ENCODE results near the gene CDH13.

CDH13 gene

DNA sequence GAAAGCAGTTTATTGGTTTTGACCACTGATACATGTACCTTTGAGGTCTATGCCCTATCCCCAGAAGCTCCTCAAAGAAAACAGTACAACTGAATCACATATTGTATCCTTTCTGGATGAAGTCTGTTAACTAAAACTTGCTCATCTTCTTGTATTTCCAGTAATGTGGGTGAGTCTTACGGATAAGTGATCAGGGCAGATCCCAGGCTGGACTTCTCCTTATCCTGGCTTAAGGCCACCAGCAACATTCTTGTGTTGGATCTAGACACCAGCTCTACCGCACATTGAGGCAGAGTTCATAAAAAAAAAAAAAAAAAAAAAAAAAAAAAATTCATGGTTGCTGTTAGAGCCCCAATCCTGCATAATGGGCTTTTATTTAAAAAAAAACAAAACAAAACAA is 644.4 kb downstream of the CDH13 start:
- H3K36me3 ChIP-seq (ENCODE audit: low read depth) = no peaks in the 10 kb centered on the region
- no peak for ATAC-seq (ENCODE audit: low read depth)
- no peak for TF ChIP-seq CTCF (IDR thresholded peaks at IDR 0.05; ENCODE audit: poor library complexity, severe bottlenecking)
- no peak overlapping the region for H3K4me3 ChIP-seq (ENCODE audit: severe bottlenecking)
- H3K27me3 ChIP-seq (ENCODE audit: insufficient read depth, poor library complexity, severe bottlenecking) = no peaks in the 10 kb centered on the region
- H3K27ac ChIP-seq (ENCODE audit: poor library complexity, severe bottlenecking) = no peak overlapping the region
- H3K4me1 ChIP-seq (ENCODE audit: insufficient read depth, poor library complexity, severe bottlenecking) = no peaks in the 10 kb centered on the region
- DNase-seq (ENCODE audit: low spot score) = no peak
- no peaks in the 10 kb centered on the region for H3K9me3 ChIP-seq (ENCODE audit: severe bottlenecking)

DNA sequence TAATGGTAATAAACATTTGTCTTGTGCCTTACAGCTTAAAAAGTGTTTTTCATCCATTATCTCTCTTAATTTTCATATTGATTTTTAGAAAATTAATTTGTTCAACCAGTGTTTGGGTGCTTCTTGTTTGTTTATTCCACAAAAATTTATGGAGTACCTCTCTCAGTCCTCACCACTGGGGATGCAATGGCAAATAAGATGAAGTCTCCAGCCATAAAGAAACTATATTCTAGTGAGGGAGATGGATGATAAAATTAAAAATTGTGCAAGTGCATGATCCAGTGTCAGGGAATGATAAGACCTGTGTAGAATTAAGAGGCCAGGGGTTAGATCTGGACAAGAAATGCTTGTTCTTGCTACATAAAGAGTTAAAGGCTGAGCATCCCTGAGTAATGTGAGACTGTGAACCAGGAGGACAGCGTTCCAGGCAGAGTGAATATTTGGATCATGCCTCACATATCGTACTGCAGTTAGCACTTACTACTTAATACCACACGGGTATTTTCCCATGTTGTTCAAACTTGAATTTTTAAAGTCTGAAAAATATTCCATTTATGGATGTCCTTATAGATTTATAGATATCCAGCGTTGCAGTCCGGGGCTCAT is 645.3 kb downstream of the CDH13 start:
- Histone ChIP-seq H3K4me3 (ENCODE audit: severe bottlenecking) (no peak overlapping the region), H3K27ac (ENCODE audit: poor library complexity, severe bottlenecking) (no peak overlapping the region), H3K4me1 (ENCODE audit: insufficient read depth, poor library complexity, severe bottlenecking) (no peaks in the 10 kb centered on the region), H3K9me3 (ENCODE audit: severe bottlenecking) (no peaks in the 10 kb centered on the region), H3K27me3 (ENCODE audit: insufficient read depth, poor library complexity, severe bottlenecking) (no peaks in the 10 kb centered on the region), H3K36me3 (ENCODE audit: low read depth) (no peaks in the 10 kb centered on the region)
- ATAC-seq (ENCODE audit: low read depth) = no peak
- no peak for TF ChIP-seq CTCF (IDR thresholded peaks at IDR 0.05; ENCODE audit: poor library complexity, severe bottlenecking)
- DNase-seq (ENCODE audit: low spot score) = no peak

- H3K4me1 ChIP-seq (ENCODE audit: insufficient read depth, poor library complexity, severe bottlenecking) = no peaks in the 10 kb centered on the region
- no peak overlapping the region for H3K4me3 ChIP-seq (ENCODE audit: severe bottlenecking)
- no peak overlapping the region for H3K27ac ChIP-seq (ENCODE audit: poor library complexity, severe bottlenecking)
- TF ChIP-seq CTCF (IDR thresholded peaks at IDR 0.05; ENCODE audit: poor library complexity, severe bottlenecking) = no peak
- no peaks in the 10 kb centered on the region for H3K36me3 ChIP-seq (ENCODE audit: low read depth)
- H3K27me3 ChIP-seq (ENCODE audit: insufficient read depth, poor library complexity, severe bottlenecking) = no peaks in the 10 kb centered on the region
- no peak for DNase-seq (ENCODE audit: low spot score)
- ATAC-seq (ENCODE audit: low read depth) = no peak
- H3K9me3 ChIP-seq (ENCODE audit: severe bottlenecking) = no peaks in the 10 kb centered on the region
Observed at GRCh38 chr16:83272843-83273242, 646.1 kb downstream of the CDH13 start.

- Histone ChIP-seq H3K4me1 (ENCODE audit: insufficient read depth, poor library complexity, severe bottlenecking) (no peaks in the 10 kb centered on the region), H3K27me3 (ENCODE audit: insufficient read depth, poor library complexity, severe bottlenecking) (no peaks in the 10 kb centered on the region), H3K27ac (ENCODE audit: poor library complexity, severe bottlenecking) (no peak overlapping the region), H3K4me3 (ENCODE audit: severe bottlenecking) (no peak overlapping the region), H3K9me3 (ENCODE audit: severe bottlenecking) (no peaks in the 10 kb centered on the region), H3K36me3 (ENCODE audit: low read depth) (no peaks in the 10 kb centered on the region)
- DNase-seq (ENCODE audit: low spot score) = no peak
- no peak for ATAC-seq (ENCODE audit: low read depth)
- no peak for TF ChIP-seq CTCF (IDR thresholded peaks at IDR 0.05; ENCODE audit: poor library complexity, severe bottlenecking)
Observed at GRCh38 chr16:83273504-83274173, 646.9 kb downstream of the CDH13 start.

GRCh38 chr16:83279251-83279650 is 652.5 kb downstream of the CDH13 start:
- H3K27me3 ChIP-seq (ENCODE audit: insufficient read depth, poor library complexity, severe bottlenecking) = no peaks in the 10 kb centered on the region
- H3K27ac ChIP-seq (ENCODE audit: poor library complexity, severe bottlenecking) = no peak overlapping the region
- no peaks in the 10 kb centered on the region for H3K4me1 ChIP-seq (ENCODE audit: insufficient read depth, poor library complexity, severe bottlenecking)
- H3K4me3 ChIP-seq (ENCODE audit: severe bottlenecking) = no peak overlapping the region
- no peaks in the 10 kb centered on the region for H3K9me3 ChIP-seq (ENCODE audit: severe bottlenecking)
- H3K36me3 ChIP-seq (ENCODE audit: low read depth) = no peaks in the 10 kb centered on the region
- DNase-seq (ENCODE audit: low spot score) = no peak
- TF ChIP-seq CTCF (IDR thresholded peaks at IDR 0.05; ENCODE audit: poor library complexity, severe bottlenecking) = no peak
- no peak for ATAC-seq (ENCODE audit: low read depth)

All from RWPE2 (cell line).